Retinal pigment epithelial cell (primary cell): Measurements from ENCODE around the gene EML1.
A peak's percentile ranks its signal among the peaks of the same experiment; 100 is the strongest.

ENCODE experiments used
- DNase-seq: peaks from one replicate; pipeline ENCODE4 v3.0.0-alpha.2; 2010; ENCODE audit warnings: low read depth
- H3K4me3 ChIP-seq: 2 replicates; pipeline ENCODE4 v1.5.1; 2011; ENCODE audit warnings: mild to moderate bottlenecking, low read length, control low read depth, moderate library complexity
- TF ChIP-seq, protein P1 (sequence below): conservative IDR thresholded peaks from 2 replicates; pipeline ENCODE4 v1.5.1; 2011; ENCODE audit warnings: low read depth, low read length, control low read depth, inconsistent platforms

The EML1 gene

DNA sequence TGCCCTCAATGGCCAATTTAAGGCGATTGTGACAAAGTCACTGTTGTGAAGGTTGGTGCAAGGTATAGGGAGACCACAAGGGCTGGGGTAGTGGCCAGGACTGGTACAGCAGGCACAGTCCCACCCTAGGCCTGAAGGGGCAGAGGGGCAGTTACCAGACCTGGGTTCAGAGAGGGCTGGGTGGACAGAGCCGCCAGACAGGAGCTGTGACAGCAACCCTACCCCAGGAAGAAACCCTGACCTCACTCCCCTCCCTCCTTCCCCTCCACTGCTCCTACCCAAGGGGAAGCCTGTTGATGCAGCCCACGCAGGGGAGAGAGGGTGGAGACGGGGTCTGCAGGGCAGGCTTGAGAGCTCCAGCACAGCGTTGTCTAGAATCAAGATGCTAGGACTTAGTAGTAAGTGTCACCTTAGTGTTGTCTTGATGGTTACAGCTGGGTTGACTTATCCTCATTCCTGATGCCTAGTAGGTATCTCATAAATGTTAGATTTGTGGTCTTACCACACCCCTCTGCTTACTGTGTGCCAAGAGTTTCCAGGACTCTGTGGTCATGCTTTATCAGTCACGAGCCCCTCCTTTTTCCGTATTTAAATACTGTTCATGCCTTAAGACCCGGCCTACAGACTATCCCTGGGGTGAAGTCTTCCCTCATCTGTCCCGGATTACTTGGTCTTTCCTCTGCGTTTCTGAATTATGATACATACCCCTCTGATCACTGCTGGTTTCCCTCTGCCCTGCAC lies 14.4 kb downstream of the EML1 start:
- TF ChIP-seq, protein P1, sequence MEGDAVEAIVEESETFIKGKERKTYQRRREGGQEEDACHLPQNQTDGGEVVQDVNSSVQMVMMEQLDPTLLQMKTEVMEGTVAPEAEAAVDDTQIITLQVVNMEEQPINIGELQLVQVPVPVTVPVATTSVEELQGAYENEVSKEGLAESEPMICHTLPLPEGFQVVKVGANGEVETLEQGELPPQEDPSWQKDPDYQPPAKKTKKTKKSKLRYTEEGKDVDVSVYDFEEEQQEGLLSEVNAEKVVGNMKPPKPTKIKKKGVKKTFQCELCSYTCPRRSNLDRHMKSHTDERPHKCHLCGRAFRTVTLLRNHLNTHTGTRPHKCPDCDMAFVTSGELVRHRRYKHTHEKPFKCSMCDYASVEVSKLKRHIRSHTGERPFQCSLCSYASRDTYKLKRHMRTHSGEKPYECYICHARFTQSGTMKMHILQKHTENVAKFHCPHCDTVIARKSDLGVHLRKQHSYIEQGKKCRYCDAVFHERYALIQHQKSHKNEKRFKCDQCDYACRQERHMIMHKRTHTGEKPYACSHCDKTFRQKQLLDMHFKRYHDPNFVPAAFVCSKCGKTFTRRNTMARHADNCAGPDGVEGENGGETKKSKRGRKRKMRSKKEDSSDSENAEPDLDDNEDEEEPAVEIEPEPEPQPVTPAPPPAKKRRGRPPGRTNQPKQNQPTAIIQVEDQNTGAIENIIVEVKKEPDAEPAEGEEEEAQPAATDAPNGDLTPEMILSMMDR = peak; percentile 9
- DNase-seq = no peak
- no peak overlapping the region for H3K4me3 ChIP-seq

DNA sequence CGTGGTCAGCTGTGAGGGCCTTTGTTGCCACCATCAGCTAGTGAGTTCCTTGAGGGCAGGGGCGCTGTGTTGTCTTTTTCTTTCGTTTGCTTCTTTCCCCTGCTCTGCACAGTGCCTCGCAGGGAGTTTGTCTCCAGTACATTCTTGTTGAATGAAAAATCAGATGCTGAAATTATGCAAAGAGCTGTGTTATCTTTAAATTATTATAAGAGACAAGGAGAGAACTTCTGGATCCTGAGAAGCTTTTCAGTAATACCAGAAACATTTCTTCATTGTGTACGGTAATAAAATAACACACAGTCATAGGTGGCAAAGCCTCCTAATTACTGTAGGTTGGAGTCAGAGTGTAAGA lies 14.9 kb downstream of the EML1 start:
- TF ChIP-seq, protein P1 = no peak
- DNase-seq = no peak
- H3K4me3 ChIP-seq = no peak overlapping the region

- TF ChIP-seq, protein P1 = no peak
- no peak for DNase-seq
- no peak overlapping the region for H3K4me3 ChIP-seq
These were observed 15.3 kb downstream of the EML1 start for GRCh38 chr14:99808515-99808914.

- DNase-seq = no peak
- H3K4me3 ChIP-seq = no peak overlapping the region
- TF ChIP-seq, protein P1 = no peak
These were observed 16.1 kb downstream of the EML1 start for GRCh38 chr14:99809360-99809759.

DNA sequence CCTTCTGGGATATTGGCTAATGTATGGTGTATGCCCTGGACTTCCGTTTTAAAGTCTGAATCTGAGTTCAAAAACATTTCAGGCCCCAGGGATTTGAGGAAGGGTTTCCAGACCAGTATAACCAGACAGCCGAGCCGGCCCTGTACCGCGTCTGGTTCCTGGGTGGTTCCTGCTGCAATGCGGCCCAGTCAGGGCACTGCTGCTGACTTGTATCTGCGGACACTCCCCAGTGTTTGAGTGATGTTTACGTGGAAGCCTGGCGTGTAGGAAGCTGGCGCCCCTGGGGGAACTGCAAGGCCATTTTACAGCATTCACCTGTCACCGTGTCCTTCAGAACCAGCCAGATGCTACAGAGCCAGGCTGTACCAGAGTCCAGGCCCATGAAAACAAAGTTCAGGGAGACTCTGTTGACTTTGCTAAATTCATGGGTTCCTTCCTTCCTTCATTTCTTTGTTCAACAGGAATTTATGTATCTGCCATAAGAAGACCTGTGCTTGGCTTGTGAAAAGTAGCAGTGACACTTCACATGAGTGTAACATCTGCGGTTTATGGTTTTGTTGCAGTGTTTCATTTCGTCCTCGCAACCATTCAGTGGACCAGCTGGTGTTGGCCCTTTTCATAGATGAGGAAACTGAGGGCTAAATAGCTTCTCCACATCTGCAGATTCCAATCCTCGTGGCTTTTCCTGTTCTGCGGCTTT lies 16.8 kb downstream of the EML1 start:
- no peak for DNase-seq
- no peak overlapping the region for H3K4me3 ChIP-seq
- TF ChIP-seq, protein P1 = no peak

GRCh38 chr14:99810559-99810874 lies 17.3 kb downstream of the EML1 start:
- DNase-seq = no peak
- TF ChIP-seq, protein P1 = no peak
- no peak overlapping the region for H3K4me3 ChIP-seq

DNA sequence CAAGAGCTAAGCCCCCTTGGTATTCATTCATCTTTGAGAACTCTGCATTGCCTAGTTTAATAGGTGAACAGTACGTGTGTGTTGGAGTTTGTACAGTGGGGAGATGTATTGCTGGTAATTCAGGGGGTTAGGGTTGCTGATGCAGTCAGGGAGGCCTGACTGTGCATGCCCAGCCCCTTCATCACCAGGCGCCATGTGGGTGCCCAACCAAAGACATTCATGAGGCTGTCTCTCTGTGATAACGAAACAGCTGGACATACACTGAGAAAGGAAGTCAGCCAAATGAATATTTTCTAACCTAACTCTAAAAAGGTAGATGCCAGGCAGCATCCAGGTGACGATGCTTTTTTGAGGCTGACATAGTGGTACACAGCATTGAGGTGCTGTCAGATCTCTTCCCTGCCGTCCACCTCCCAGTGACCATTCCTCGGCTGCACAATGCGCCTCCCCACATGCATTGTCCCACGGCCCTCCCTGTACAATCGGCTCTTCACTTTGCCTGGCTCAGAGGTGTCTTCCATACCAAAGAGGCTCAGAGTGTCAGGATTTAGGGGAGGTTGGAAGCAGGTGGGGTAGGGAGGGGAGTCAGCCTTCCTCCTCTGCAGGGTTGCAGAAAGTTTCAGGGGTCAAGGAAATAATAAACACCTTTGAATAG lies 19.0 kb downstream of the EML1 start:
- TF ChIP-seq, protein P1 = no peak
- no peak overlapping the region for H3K4me3 ChIP-seq
- DNase-seq = no peak
